Stimulated activated CD4-positive, alpha-beta T cell treated with anti-CD3 and anti-CD28 coated beads, Interleukin-1b, Interleukin-23, amount 100 ng/mL, for 1 hour (primary cell): ENCODE results near the gene HSD17B8.

Source experiments
- DNase-seq, 2 donors: peaks; one replicate each; pipeline ENCODE4 v3.0.0-alpha.2; 2020; ENCODE audit warnings: low read depth in 2 of 2

Gene HSD17B8

GRCh38 chr6:33171016-33171879 lies 33.2 kb upstream of the HSD17B8 start:
- DNase-seq: no peak

- DNase-seq: no peak
These were observed 32.4 kb upstream of the HSD17B8 start for GRCh38 chr6:33171880-33172687.

- DNase-seq: no peak
These were observed 31.5 kb upstream of the HSD17B8 start for GRCh38 chr6:33172688-33173534.

- DNase-seq: no peak
These were observed 30.8 kb upstream of the HSD17B8 start for GRCh38 chr6:33173535-33174180.

GRCh38 chr6:33174784-33175183 lies 29.7 kb upstream of the HSD17B8 start:
- DNase-seq: no peak

- no peak for DNase-seq
These were observed 28.9 kb upstream of the HSD17B8 start for GRCh38 chr6:33175436-33176069.

GRCh38 chr6:33176906-33177305 lies 27.5 kb upstream of the HSD17B8 start:
- no peak for DNase-seq

GRCh38 chr6:33177552-33178446 lies 26.7 kb upstream of the HSD17B8 start:
- DNase-seq: no peak

GRCh38 chr6:33178755-33179475 lies 25.5 kb upstream of the HSD17B8 start:
- DNase-seq: no peak

- DNase-seq: no peak
These were observed 23.3 kb upstream of the HSD17B8 start for GRCh38 chr6:33181141-33181540.

GRCh38 chr6:33183071-33183683 lies 21.3 kb upstream of the HSD17B8 start:
- DNase-seq: no peak

- DNase-seq: no peak
These were observed 19.3 kb upstream of the HSD17B8 start for GRCh38 chr6:33185190-33185589.

GRCh38 chr6:33185654-33186187 lies 18.7 kb upstream of the HSD17B8 start:
- DNase-seq: no peak

- no peak for DNase-seq
These were observed 16.6 kb upstream of the HSD17B8 start for GRCh38 chr6:33187809-33188208.

GRCh38 chr6:33189164-33189563 lies 15.3 kb upstream of the HSD17B8 start:
- DNase-seq: no peak

- no peak for DNase-seq
These were observed 14.6 kb upstream of the HSD17B8 start for GRCh38 chr6:33189625-33190448.

- DNase-seq: no peak
These were observed 13.8 kb upstream of the HSD17B8 start for GRCh38 chr6:33190504-33191107.
